ENCODE data around the gene DLK2. TPM values are rescaled to one million over a fixed set of nuclear protein-coding genes. Genes with fewer than 3 reads are reported as not detected.

The DLK2 gene
- total and polyA plus RNA-seq, 2 experiments from 2014 or later = 0.21 to 0.47 TPM

DNA sequence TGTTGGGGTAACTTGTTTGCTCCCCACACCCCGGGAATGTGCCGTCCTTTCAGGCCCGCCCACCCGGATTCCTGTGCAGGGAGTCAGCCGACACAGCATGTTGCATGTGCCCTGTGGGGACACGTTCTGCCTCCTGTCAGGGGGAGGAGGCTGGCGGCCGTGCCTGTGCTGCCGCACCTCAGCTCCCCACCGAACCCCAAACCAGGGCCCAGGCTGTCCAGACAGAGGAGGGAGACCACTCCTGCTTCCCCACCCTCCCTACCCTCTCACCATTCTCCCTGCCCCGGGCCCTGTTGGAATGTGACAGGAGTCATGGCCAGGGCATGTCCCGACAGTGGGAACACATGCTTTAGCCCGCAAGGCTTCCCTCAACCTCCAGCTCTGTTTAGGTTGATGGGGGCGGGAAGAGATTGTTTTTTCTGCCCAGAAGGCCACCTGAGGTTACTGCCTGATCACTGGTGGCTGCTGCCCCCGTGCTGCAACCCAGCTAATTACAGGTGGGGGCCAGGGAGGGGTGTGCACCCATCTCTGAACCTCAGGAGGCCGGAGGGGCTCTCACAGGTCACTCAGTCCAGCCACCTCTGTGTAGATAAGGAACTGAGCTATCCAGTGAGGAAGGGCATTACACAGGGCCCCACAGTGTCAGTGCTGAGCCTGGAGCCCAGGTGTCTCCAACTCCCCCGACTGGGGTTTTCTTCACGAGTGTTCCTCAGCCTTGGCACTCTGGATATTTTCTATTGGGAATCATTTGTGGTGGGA is 41.2 kb upstream of the DLK2 start:
- H3F3A ChIP-seq (replicated peaks; ENCODE audit: low read depth) = no peaks in the 10 kb centered on the region
- H3K9me2 ChIP-seq (ENCODE audit: insufficient read depth) = no peaks in the 10 kb centered on the region
- no peaks in the 10 kb centered on the region for H3K27me3 ChIP-seq (ENCODE audit: insufficient read depth)
- Mint-ChIP-seq H3K27ac (peak overlapping the region; percentile 91; the same call in 1 of the 2 replicates), H3K4me1 (peaks cover 29% of the 10 kb centered on the region), H3K4me3 (no peak overlapping the region), H3K9me3 (no peaks in the 10 kb centered on the region), H3K27me3 (ENCODE audit: insufficient read depth, low read depth, poor library complexity) (peaks cover 7% of the 10 kb centered on the region), H3K36me3 (ENCODE audit: low read depth) (peaks cover 30% of the 10 kb centered on the region)
- peaks cover 31% of the 10 kb centered on the region for H3K79me2 ChIP-seq (replicated peaks; ENCODE audit: insufficient read depth)
- DNase-seq (ENCODE audit: low spot score) (peak; percentile 72), ATAC-seq (peak; percentile 76)
- peak overlapping the region; percentile 59; the same call in 1 of the 2 replicates for H3K27ac ChIP-seq (ENCODE audit: low read depth)
- peaks cover 16% of the 10 kb centered on the region for H3K4me1 ChIP-seq (ENCODE audit: insufficient read depth)
- no peak overlapping the region for H2AFZ ChIP-seq
- peak overlapping the region; percentile 48 for H3K4me2 ChIP-seq
- peaks cover 2% of the 10 kb centered on the region; the same call in 1 of the 2 replicates for H3K36me3 ChIP-seq (ENCODE audit: insufficient read depth)
- H4K20me1 ChIP-seq (replicated peaks; ENCODE audit: insufficient read depth) = peaks cover 6% of the 10 kb centered on the region
- no peak for TF ChIP-seq JUNB (IDR thresholded peaks at IDR 0.05; ENCODE audit: unreplicated experiment)
- TF ChIP-seq, protein P1, sequence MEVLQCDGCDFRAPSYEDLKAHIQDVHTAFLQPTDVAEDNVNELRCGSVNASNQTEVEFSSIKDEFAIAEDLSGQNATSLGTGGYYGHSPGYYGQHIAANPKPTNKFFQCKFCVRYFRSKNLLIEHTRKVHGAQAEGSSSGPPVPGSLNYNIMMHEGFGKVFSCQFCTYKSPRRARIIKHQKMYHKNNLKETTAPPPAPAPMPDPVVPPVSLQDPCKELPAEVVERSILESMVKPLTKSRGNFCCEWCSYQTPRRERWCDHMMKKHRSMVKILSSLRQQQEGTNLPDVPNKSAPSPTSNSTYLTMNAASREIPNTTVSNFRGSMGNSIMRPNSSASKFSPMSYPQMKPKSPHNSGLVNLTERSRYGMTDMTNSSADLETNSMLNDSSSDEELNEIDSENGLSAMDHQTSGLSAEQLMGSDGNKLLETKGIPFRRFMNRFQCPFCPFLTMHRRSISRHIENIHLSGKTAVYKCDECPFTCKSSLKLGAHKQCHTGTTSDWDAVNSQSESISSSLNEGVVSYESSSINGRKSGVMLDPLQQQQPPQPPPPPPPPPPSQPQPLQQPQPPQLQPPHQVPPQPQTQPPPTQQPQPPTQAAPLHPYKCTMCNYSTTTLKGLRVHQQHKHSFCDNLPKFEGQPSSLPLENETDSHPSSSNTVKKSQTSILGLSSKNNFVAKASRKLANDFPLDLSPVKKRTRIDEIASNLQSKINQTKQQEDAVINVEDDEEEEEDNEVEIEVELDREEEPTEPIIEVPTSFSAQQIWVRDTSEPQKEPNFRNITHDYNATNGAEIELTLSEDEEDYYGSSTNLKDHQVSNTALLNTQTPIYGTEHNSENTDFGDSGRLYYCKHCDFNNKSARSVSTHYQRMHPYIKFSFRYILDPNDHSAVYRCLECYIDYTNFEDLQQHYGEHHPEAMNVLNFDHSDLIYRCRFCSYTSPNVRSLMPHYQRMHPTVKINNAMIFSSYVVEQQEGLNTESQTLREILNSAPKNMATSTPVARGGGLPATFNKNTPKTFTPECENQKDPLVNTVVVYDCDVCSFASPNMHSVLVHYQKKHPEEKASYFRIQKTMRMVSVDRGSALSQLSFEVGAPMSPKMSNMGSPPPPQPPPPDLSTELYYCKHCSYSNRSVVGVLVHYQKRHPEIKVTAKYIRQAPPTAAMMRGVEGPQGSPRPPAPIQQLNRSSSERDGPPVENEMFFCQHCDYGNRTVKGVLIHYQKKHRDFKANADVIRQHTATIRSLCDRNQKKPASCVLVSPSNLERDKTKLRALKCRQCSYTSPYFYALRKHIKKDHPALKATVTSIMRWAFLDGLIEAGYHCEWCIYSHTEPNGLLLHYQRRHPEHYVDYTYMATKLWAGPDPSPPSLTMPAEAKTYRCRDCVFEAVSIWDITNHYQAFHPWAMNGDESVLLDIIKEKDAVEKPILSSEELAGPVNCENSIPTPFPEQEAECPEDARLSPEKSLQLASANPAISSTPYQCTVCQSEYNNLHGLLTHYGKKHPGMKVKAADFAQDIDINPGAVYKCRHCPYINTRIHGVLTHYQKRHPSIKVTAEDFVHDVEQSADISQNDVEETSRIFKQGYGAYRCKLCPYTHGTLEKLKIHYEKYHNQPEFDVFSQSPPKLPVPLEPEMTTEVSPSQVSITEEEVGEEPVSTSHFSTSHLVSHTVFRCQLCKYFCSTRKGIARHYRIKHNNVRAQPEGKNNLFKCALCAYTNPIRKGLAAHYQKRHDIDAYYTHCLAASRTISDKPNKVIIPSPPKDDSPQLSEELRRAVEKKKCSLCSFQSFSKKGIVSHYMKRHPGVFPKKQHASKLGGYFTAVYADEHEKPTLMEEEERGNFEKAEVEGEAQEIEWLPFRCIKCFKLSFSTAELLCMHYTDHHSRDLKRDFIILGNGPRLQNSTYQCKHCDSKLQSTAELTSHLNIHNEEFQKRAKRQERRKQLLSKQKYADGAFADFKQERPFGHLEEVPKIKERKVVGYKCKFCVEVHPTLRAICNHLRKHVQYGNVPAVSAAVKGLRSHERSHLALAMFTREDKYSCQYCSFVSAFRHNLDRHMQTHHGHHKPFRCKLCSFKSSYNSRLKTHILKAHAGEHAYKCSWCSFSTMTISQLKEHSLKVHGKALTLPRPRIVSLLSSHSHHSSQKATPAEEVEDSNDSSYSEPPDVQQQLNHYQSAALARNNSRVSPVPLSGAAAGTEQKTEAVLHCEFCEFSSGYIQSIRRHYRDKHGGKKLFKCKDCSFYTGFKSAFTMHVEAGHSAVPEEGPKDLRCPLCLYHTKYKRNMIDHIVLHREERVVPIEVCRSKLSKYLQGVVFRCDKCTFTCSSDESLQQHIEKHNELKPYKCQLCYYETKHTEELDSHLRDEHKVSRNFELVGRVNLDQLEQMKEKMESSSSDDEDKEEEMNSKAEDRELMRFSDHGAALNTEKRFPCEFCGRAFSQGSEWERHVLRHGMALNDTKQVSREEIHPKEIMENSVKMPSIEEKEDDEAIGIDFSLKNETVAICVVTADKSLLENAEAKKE (CRISPR knock-in tag; IDR thresholded peaks at IDR 0.05) = no peak
- no peak for TF ChIP-seq CREB1 (CRISPR knock-in tag; IDR thresholded peaks at IDR 0.05; ENCODE audit: low read depth)
- TF ChIP-seq EZH2phosphoT487 (IDR thresholded peaks at IDR 0.05; ENCODE audit: unreplicated experiment) = no peak
- TF ChIP-seq ZNF331 (CRISPR knock-in tag; IDR thresholded peaks at IDR 0.05; ENCODE audit: low read depth) = no peak
- TF ChIP-seq, protein P2, sequence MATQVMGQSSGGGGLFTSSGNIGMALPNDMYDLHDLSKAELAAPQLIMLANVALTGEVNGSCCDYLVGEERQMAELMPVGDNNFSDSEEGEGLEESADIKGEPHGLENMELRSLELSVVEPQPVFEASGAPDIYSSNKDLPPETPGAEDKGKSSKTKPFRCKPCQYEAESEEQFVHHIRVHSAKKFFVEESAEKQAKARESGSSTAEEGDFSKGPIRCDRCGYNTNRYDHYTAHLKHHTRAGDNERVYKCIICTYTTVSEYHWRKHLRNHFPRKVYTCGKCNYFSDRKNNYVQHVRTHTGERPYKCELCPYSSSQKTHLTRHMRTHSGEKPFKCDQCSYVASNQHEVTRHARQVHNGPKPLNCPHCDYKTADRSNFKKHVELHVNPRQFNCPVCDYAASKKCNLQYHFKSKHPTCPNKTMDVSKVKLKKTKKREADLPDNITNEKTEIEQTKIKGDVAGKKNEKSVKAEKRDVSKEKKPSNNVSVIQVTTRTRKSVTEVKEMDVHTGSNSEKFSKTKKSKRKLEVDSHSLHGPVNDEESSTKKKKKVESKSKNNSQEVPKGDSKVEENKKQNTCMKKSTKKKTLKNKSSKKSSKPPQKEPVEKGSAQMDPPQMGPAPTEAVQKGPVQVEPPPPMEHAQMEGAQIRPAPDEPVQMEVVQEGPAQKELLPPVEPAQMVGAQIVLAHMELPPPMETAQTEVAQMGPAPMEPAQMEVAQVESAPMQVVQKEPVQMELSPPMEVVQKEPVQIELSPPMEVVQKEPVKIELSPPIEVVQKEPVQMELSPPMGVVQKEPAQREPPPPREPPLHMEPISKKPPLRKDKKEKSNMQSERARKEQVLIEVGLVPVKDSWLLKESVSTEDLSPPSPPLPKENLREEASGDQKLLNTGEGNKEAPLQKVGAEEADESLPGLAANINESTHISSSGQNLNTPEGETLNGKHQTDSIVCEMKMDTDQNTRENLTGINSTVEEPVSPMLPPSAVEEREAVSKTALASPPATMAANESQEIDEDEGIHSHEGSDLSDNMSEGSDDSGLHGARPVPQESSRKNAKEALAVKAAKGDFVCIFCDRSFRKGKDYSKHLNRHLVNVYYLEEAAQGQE (IDR thresholded peaks at IDR 0.05; ENCODE audit: unreplicated experiment) = no peak
- TF ChIP-seq, protein P3, sequence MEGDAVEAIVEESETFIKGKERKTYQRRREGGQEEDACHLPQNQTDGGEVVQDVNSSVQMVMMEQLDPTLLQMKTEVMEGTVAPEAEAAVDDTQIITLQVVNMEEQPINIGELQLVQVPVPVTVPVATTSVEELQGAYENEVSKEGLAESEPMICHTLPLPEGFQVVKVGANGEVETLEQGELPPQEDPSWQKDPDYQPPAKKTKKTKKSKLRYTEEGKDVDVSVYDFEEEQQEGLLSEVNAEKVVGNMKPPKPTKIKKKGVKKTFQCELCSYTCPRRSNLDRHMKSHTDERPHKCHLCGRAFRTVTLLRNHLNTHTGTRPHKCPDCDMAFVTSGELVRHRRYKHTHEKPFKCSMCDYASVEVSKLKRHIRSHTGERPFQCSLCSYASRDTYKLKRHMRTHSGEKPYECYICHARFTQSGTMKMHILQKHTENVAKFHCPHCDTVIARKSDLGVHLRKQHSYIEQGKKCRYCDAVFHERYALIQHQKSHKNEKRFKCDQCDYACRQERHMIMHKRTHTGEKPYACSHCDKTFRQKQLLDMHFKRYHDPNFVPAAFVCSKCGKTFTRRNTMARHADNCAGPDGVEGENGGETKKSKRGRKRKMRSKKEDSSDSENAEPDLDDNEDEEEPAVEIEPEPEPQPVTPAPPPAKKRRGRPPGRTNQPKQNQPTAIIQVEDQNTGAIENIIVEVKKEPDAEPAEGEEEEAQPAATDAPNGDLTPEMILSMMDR (conservative IDR thresholded peaks at IDR 0.05; ENCODE audit: low read depth in 2 of 2) = peak; percentile 65 to 77
- no peak for TF ChIP-seq STAT1 (IDR thresholded peaks at IDR 0.05; ENCODE audit: unreplicated experiment)
- no peak overlapping the region for H3K4me3 ChIP-seq

Data from GM23338 (cell line).